ENCODE data around the gene PTCHD1.

PTCHD1 gene

GRCh38 chrX:23394421-23394820 lies 59.8 kb downstream of the PTCHD1 start:
- FAIRE-seq: no peak

GRCh38 chrX:23396263-23396662 lies 61.6 kb downstream of the PTCHD1 start:
- no peak for FAIRE-seq
- no peak for DNase-seq (ENCODE audit: insufficient read length, low spot score)

More at GRCh38 chrX:23394421-23394820, 59.8 kb downstream of the PTCHD1 start:
- no peak for DNase-seq (ENCODE audit: insufficient read length, low spot score)

- DNase-seq (ENCODE audit: insufficient read length, low spot score) (no peak), FAIRE-seq (no peak)
These were observed 63.9 kb downstream of the PTCHD1 start for GRCh38 chrX:23398570-23398969.

- FAIRE-seq (no peak), DNase-seq (ENCODE audit: insufficient read length, low spot score) (no peak)
These were observed 69.2 kb downstream of the PTCHD1 start for GRCh38 chrX:23403849-23404248.

- DNase-seq (ENCODE audit: insufficient read length, low spot score) (no peak), FAIRE-seq (no peak)
These were observed 88.3 kb downstream of the PTCHD1 start for GRCh38 chrX:23422912-23423311.

- DNase-seq (ENCODE audit: insufficient read length, low spot score) (no peak), FAIRE-seq (no peak)
These were observed 99.8 kb downstream of the PTCHD1 start for GRCh38 chrX:23434356-23434884.

- FAIRE-seq: no peak
- DNase-seq (ENCODE audit: insufficient read length, low spot score): no peak
These were observed 100.5 kb downstream of the PTCHD1 start for GRCh38 chrX:23435108-23435507.

GRCh38 chrX:23435575-23435974 lies 100.9 kb downstream of the PTCHD1 start:
- no peak for FAIRE-seq
- DNase-seq (ENCODE audit: insufficient read length, low spot score): no peak

GRCh38 chrX:23436875-23437274 lies 102.2 kb downstream of the PTCHD1 start:
- DNase-seq (ENCODE audit: insufficient read length, low spot score): no peak
- FAIRE-seq: no peak

GRCh38 chrX:23451266-23451665 lies 116.6 kb downstream of the PTCHD1 start:
- FAIRE-seq (no peak), DNase-seq (ENCODE audit: insufficient read length, low spot score) (no peak)
